HepG2 (cell line): ENCODE measurements around the gene CDO1. TPM values are rescaled to one million over a fixed set of nuclear protein-coding genes. Genes with fewer than 3 reads are reported as not detected.

Experiments used
- ARNT ChIP-seq: fragments of 450-650 bp; IDR thresholded peaks from 2 replicates; pipeline ENCODE4 v1.6.1; 2017
- FOXA3 ChIP-seq: IDR thresholded peaks from 2 replicates; pipeline ENCODE4 v1.6.1; 2016; ENCODE audit warnings: missing genetic modification reagents, missing compliant biosample characterization
- HNRNPK ChIP-seq: fragments of 200-400 bp; formaldehyde crosslinking; IDR thresholded peaks from 2 replicates; pipeline ENCODE4 v1.6.1; 2018; ENCODE audit warnings: low read length, low read depth, moderate library complexity, mild to moderate bottlenecking; ENCODE audit not compliant: poor library complexity, severe bottlenecking
- HOXA3 ChIP-seq: sonication (generic); formaldehyde crosslinking; IDR thresholded peaks from 2 replicates; pipeline ENCODE4 v1.5.0; 2020; ENCODE audit warnings: missing genetic modification reagents
- HOXA5 ChIP-seq: sonication (generic); formaldehyde crosslinking; IDR thresholded peaks from 2 replicates; pipeline ENCODE4 v1.4.0; 2020; ENCODE audit warnings: missing genetic modification reagents
- NCOA1 ChIP-seq: sonication (generic); formaldehyde crosslinking; IDR thresholded peaks from 2 replicates; pipeline ENCODE4 v1.9.0; 2021; ENCODE audit warnings: missing genetic modification reagents
- POLR2A ChIP-seq, 2 experiments: IDR thresholded peaks; 2 replicates each; pipeline ENCODE4 v1.6.1; 2011; ENCODE audit warnings: low read depth in 2 of 2, low read length in 2 of 2, mild to moderate bottlenecking in 1 of 2, moderate library complexity in 1 of 2; ENCODE audit not compliant: insufficient read depth in 1 of 2
- SATB2 ChIP-seq: sonication (generic); formaldehyde crosslinking; IDR thresholded peaks from 2 replicates; pipeline ENCODE4 v1.5.0; 2020; ENCODE audit warnings: missing genetic modification reagents
- STAG1 ChIP-seq: sonication (generic); formaldehyde crosslinking; IDR thresholded peaks from 2 replicates; pipeline ENCODE4 v1.4.0; 2020; ENCODE audit warnings: missing genetic modification reagents
- THYN1 ChIP-seq: sonication (generic); formaldehyde crosslinking; IDR thresholded peaks from 2 replicates; pipeline ENCODE4 v1.8.1; 2023; ENCODE audit warnings: low read depth, mild to moderate bottlenecking, moderate library complexity, missing genetic modification reagents, borderline replicate concordance
- ZBTB8A ChIP-seq: sonication (generic); formaldehyde crosslinking; IDR thresholded peaks from 2 replicates; pipeline ENCODE4 v1.4.0; 2020; ENCODE audit warnings: mild to moderate bottlenecking, low read depth, missing genetic modification reagents, borderline replicate concordance
- ZNF256 ChIP-seq: sonication (generic); formaldehyde crosslinking; conservative IDR thresholded peaks from 2 replicates; pipeline ENCODE4 v1.4.0; 2020; ENCODE audit warnings: missing genetic modification reagents
- polyA plus RNA-seq, 8 experiments: library from polyadenylated mRNA; depleted of rRNA in 3 of 8; stranded (reverse) in 7 of 8; unstranded in 1 of 8; fragments of >200 nt; fragmentation: Illumina TruSeq in 4 of 8; extraction: Trizol in 4 of 8; gene quantifications; 2 replicates each; pipeline versions ENCODE4 v1.2.1 to v1.2.3, GENCODE V29; 2011 to 2016; ENCODE audit warnings: low read depth in 4 of 8, missing spikeins in 1 of 8, mixed read lengths in 1 of 8; ENCODE audit not compliant: insufficient read depth in 1 of 8
- total RNA-seq, 5 experiments: library from RNA; depleted of rRNA; stranded (reverse); fragments of >200 nt; fragmentation: Illumina TruSeq; extraction: Trizol; gene quantifications; 2 replicates each; pipeline ENCODE4 v1.2.3, GENCODE V29; 2016; ENCODE audit warnings: low read depth in 1 of 5
- TF ChIP-seq, protein P1 (sequence below): sonication (generic); formaldehyde crosslinking; IDR thresholded peaks from 2 replicates; pipeline ENCODE4 v1.4.0; 2020; ENCODE audit warnings: mild to moderate bottlenecking, missing genetic modification reagents
- TF ChIP-seq, protein P2 (sequence below): sonication (generic); formaldehyde crosslinking; IDR thresholded peaks from 2 replicates; pipeline ENCODE4 v1.5.0; 2020; ENCODE audit warnings: missing genetic modification reagents
- TF ChIP-seq, protein P3 (sequence below): sonication (generic); formaldehyde crosslinking; IDR thresholded peaks from 2 replicates; pipeline ENCODE4 v1.4.0; 2020; ENCODE audit warnings: missing genetic modification reagents, borderline replicate concordance
- TF ChIP-seq, protein P4 (sequence below): sonication (generic); formaldehyde crosslinking; IDR thresholded peaks from 2 replicates; pipeline ENCODE4 v1.5.0; 2020; ENCODE audit warnings: missing genetic modification reagents
- TF ChIP-seq, protein P5 (sequence below): IDR thresholded peaks from 2 replicates; pipeline ENCODE4 v1.6.1; 2016; ENCODE audit warnings: mild to moderate bottlenecking, missing biosample characterization, missing genetic modification reagents

Gene CDO1
- total and polyA plus RNA-seq, 2 of the 13 experiments (the other 11 are each of a cell fraction or from before 2014, with no cell fraction given), result 3.2 to 4.4 TPM

DNA sequence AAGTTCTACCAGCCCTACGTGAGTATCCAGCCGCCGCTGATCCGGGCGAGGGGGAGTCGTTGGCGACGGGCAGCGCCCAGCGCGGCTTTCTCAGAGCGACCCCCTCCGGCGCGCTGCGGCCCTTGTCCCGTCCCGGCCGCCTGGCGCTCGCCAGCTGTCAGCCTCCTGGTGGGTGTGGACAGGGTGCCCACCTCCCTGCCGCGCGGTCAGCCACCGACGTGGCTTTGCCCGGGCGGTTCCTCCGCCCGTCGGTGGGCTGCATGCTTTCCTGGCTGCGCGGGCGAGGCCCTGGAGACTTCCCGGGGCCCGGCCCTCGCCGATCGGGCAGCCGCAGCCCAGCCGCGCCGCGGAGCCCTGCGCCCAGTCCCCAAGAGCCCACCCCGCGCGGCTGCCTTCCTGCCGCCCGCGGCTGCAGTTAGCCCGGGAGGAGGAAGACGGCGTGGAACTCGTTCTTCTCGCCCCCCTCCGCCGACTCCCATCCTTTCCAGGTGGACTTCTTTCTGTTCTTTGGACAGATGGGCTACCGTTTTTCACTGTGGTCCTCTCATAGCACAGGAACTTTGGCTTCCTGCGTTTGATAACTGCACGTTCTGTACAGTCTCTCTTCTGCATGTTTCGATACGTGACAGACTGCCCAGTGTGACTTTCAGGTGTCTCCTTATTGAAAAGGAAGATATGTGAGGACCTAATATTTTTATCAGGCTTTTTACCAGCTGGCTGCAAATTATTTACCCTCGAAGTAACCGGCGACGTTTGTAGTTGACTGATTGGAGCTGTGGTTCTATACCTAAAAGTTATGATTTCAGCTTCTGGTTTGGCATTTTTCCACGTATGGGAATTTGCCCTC is 25.9 kb upstream of the CDO1 start (continued):
- TF ChIP-seq, protein P1, sequence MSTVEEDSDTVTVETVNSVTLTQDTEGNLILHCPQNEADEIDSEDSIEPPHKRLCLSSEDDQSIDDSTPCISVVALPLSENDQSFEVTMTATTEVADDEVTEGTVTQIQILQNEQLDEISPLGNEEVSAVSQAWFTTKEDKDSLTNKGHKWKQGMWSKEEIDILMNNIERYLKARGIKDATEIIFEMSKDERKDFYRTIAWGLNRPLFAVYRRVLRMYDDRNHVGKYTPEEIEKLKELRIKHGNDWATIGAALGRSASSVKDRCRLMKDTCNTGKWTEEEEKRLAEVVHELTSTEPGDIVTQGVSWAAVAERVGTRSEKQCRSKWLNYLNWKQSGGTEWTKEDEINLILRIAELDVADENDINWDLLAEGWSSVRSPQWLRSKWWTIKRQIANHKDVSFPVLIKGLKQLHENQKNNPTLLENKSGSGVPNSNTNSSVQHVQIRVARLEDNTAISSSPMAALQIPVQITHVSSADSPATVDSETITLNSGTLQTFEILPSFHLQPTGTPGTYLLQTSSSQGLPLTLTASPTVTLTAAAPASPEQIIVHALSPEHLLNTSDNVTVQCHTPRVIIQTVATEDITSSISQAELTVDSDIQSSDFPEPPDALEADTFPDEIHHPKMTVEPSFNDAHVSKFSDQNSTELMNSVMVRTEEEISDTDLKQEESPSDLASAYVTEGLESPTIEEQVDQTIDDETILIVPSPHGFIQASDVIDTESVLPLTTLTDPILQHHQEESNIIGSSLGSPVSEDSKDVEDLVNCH, result no peak
- TF ChIP-seq SATB2 (CRISPR knock-in tag) (peak; percentile 8; the same call in 1 of the 2 replicates), HNRNPK (peak; percentile 78), THYN1 (CRISPR knock-in tag) (no peak), ARNT (no peak), FOXA3 (CRISPR knock-in tag) (no peak), STAG1 (CRISPR knock-in tag) (peak; percentile 17; the same call in 1 of the 2 replicates), NCOA1 (CRISPR knock-in tag) (no peak), ZNF256 (0 out of 2 replicates have a peak, but pooled peaks have one; percentile 12), POLR2A (IDR thresholded peaks at IDR 0.05; ENCODE audit: insufficient read depth in 1 of 2, low read depth in 2 of 2, low read length in 2 of 2) (no peak), HOXA5 (CRISPR knock-in tag) (0 out of 2 replicates have a peak, but pooled peaks have one; percentile 9), ZBTB8A (CRISPR knock-in tag) (no peak; the same call in 1 of the 2 replicates), HOXA3 (CRISPR knock-in tag) (no peak; the same call in 1 of the 2 replicates)
- TF ChIP-seq, protein P2, sequence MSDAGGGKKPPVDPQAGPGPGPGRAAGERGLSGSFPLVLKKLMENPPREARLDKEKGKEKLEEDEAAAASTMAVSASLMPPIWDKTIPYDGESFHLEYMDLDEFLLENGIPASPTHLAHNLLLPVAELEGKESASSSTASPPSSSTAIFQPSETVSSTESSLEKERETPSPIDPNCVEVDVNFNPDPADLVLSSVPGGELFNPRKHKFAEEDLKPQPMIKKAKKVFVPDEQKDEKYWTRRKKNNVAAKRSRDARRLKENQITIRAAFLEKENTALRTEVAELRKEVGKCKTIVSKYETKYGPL (CRISPR knock-in tag), result no peak
- TF ChIP-seq, protein P3, sequence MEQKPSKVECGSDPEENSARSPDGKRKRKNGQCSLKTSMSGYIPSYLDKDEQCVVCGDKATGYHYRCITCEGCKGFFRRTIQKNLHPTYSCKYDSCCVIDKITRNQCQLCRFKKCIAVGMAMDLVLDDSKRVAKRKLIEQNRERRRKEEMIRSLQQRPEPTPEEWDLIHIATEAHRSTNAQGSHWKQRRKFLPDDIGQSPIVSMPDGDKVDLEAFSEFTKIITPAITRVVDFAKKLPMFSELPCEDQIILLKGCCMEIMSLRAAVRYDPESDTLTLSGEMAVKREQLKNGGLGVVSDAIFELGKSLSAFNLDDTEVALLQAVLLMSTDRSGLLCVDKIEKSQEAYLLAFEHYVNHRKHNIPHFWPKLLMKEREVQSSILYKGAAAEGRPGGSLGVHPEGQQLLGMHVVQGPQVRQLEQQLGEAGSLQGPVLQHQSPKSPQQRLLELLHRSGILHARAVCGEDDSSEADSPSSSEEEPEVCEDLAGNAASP (CRISPR knock-in tag), result 0 out of 2 replicates have a peak, but pooled peaks have one; percentile 5
- TF ChIP-seq, protein P4, sequence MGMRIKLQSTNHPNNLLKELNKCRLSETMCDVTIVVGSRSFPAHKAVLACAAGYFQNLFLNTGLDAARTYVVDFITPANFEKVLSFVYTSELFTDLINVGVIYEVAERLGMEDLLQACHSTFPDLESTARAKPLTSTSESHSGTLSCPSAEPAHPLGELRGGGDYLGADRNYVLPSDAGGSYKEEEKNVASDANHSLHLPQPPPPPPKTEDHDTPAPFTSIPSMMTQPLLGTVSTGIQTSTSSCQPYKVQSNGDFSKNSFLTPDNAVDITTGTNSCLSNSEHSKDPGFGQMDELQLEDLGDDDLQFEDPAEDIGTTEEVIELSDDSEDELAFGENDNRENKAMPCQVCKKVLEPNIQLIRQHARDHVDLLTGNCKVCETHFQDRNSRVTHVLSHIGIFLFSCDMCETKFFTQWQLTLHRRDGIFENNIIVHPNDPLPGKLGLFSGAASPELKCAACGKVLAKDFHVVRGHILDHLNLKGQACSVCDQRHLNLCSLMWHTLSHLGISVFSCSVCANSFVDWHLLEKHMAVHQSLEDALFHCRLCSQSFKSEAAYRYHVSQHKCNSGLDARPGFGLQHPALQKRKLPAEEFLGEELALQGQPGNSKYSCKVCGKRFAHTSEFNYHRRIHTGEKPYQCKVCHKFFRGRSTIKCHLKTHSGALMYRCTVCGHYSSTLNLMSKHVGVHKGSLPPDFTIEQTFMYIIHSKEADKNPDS (CRISPR knock-in tag), result no peak; the same call in 1 of the 2 replicates
- TF ChIP-seq, protein P5, sequence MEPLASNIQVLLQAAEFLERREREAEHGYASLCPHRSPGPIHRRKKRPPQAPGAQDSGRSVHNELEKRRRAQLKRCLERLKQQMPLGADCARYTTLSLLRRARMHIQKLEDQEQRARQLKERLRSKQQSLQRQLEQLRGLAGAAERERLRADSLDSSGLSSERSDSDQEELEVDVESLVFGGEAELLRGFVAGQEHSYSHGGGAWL (CRISPR knock-in tag), result no peak
